ENCODE measurements around the gene IGFBP2. TPM values are rescaled to one million over a fixed set of nuclear protein-coding genes. Genes with fewer than 3 reads are reported as not detected.

The IGFBP2 gene
- total and polyA plus RNA-seq, 2 of the 4 experiments (the other 2 are of a cell fraction): 33.5 to 236 TPM

DNA sequence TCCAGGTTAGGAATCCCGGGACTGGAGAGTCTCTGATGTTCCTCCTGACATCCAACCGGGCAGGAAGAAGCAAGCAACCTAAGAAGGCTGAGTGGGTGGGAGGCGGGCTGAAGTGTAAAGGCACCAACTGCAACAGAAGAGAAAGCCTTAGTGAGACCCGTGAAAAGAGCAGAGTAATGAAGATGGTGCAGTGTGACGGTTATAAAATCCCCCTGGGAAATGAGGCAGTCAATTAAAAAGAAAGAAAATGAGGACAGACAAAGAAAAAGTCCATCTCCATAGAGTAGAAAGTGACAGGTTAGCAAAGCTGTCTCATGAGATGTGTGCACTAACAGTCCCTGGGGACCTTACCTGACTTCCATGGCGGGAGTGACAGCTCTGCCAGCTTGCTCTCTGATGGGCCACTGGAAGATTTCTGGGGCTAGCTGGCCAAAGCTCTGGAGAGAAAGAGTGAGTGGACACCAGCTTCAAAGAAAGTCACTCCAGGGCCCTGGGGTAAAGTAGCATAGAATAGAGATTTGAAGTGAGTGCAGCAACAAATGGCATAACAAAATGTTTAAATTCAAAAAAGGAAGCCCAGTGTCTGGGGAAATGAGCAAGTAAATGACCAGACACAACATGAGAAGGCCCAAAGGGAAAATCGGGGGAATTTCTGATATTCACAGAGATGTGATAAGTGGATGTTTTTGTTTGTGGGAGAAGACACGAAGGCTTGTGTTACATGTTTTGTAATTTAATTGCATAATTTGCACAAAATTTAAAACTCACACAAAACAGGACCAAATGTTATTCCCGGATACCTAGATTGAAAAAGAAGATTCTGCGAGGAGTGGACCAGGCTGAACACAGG lies 44.1 kb upstream of the IGFBP2 start:
- H2BK5ac ChIP-seq (ENCODE audit: low read depth, low read length, poor library complexity, severe bottlenecking): no peak overlapping the region
- intact Hi-C loops (cut with micrococcal nuclease): loop anchor here (5.0 kb wide), 1 partner anchor 63 kb away; no protein-coding TSS in a partner anchor
- H2BK120ac ChIP-seq (ENCODE audit: low read depth, low read length): no peak overlapping the region
- in situ Hi-C loops (cut with MboI; ENCODE audit: low sequenced_read_pairs): no loop called here
- H3K9me3 ChIP-seq (ENCODE audit: control insufficient read depth, insufficient read depth, low read length): no peaks in the 10 kb centered on the region
- ChIA-PET CTCF (no interaction called here), POLR2A (ENCODE audit: unreplicated experiment) (no interaction called here)
- no peak overlapping the region for H3K9ac ChIP-seq (ENCODE audit: low read depth, low read length)
- no peak overlapping the region for H2BK15ac ChIP-seq (ENCODE audit: low read depth, low read length)
- H4K5ac ChIP-seq (ENCODE audit: low read depth, low read length): no peak overlapping the region
- H3K9me1 ChIP-seq (ENCODE audit: insufficient read depth, low read length): no peaks in the 10 kb centered on the region
- dilution Hi-C loops (cut with HindIII; ENCODE audit: low sequenced_read_pairs, unreplicated experiment): no loop called here
- H3K18ac ChIP-seq (ENCODE audit: low read depth, low read length): no peak overlapping the region
- H3K27ac ChIP-seq (ENCODE audit: insufficient read depth, low read length): no peak overlapping the region
- H4K91ac ChIP-seq (ENCODE audit: insufficient read depth, low read depth, low read length): no peak overlapping the region
- peaks cover 3% of the 10 kb centered on the region for H3K4me1 ChIP-seq (ENCODE audit: control insufficient read depth, insufficient read depth, low read length)
- no peaks in the 10 kb centered on the region for H3K36me3 ChIP-seq (ENCODE audit: control insufficient read depth, insufficient read depth, low read length)
- no peak overlapping the region for H2AFZ ChIP-seq (replicated peaks; ENCODE audit: low read length, poor library complexity)
- no peak overlapping the region for H3K14ac ChIP-seq (replicated peaks; ENCODE audit: low read depth, low read length)
- no peak overlapping the region for H2AK9ac ChIP-seq (replicated peaks; ENCODE audit: low read depth, low read length, poor library complexity)
- no peak for DNase-seq
- H3K23ac ChIP-seq (ENCODE audit: low read depth, low read length): no peak overlapping the region
- H3K4me2 ChIP-seq (ENCODE audit: low read depth, low read length): no peak overlapping the region
- no peak overlapping the region for H4K8ac ChIP-seq (ENCODE audit: low read depth in 2 of 2, low read length in 2 of 2)
- no TSS peak for BruUV-seq (replicated peaks)
- ATAC-seq (ENCODE audit: low read depth): no peak
- H3K4ac ChIP-seq (ENCODE audit: low read depth, low read length): no peak overlapping the region
- no peak overlapping the region for H2BK20ac ChIP-seq (ENCODE audit: low read depth, low read length)
- H3K4me3 ChIP-seq (ENCODE audit: insufficient read depth, low read depth, low read length): no peak overlapping the region
- no peak overlapping the region for H2AK5ac ChIP-seq (ENCODE audit: low read depth, low read length)
- no CpG with 5 or more reads among the region's 10 CpGs for WGBS, 2 experiments (ENCODE audit: extremely low coverage in 2 of 2, insufficient read length in 1 of 2)
- H3K79me1 ChIP-seq (ENCODE audit: low read depth in 1 of 2, low read length in 2 of 2): no peaks in the 10 kb centered on the region
- H4K20me1 ChIP-seq (ENCODE audit: insufficient read depth, low read length): no peaks in the 10 kb centered on the region
- no peak overlapping the region for H3K56ac ChIP-seq (ENCODE audit: extremely low read depth, insufficient read depth, low read length)
- H3K27me3 ChIP-seq (ENCODE audit: control insufficient read depth, insufficient read depth, low read length): peaks cover 2% of the 10 kb centered on the region; the same call in 1 of the 2 replicates
- TF ChIP-seq RFX5 (IDR thresholded peaks at IDR 0.05; ENCODE audit: low read depth, low read length): no peak
- TF ChIP-seq MXI1 (IDR thresholded peaks at IDR 0.05; ENCODE audit: borderline replicate concordance, low read depth, low read length): no peak
- TF ChIP-seq NFE2L2 (IDR thresholded peaks at IDR 0.05; ENCODE audit: low read depth, low read length): no peak
- no peak for TF ChIP-seq MAZ (IDR thresholded peaks at IDR 0.05; ENCODE audit: borderline replicate concordance, low read depth, low read length)
- no peak for TF ChIP-seq ELK1 (IDR thresholded peaks at IDR 0.05; ENCODE audit: borderline replicate concordance, low read depth, low read length)
- no peak for TF ChIP-seq RCOR1 (IDR thresholded peaks at IDR 0.05; ENCODE audit: insufficient replicate concordance, low read length)
- TF ChIP-seq CHD1 (IDR thresholded peaks at IDR 0.05; ENCODE audit: low read depth, low read length): no peak
- TF ChIP-seq FOS (IDR thresholded peaks at IDR 0.05; ENCODE audit: low read depth, low read length): no peak
- TF ChIP-seq CEBPB (IDR thresholded peaks at IDR 0.05; ENCODE audit: low read depth, low read length): no peak
- TF ChIP-seq, protein P1, sequence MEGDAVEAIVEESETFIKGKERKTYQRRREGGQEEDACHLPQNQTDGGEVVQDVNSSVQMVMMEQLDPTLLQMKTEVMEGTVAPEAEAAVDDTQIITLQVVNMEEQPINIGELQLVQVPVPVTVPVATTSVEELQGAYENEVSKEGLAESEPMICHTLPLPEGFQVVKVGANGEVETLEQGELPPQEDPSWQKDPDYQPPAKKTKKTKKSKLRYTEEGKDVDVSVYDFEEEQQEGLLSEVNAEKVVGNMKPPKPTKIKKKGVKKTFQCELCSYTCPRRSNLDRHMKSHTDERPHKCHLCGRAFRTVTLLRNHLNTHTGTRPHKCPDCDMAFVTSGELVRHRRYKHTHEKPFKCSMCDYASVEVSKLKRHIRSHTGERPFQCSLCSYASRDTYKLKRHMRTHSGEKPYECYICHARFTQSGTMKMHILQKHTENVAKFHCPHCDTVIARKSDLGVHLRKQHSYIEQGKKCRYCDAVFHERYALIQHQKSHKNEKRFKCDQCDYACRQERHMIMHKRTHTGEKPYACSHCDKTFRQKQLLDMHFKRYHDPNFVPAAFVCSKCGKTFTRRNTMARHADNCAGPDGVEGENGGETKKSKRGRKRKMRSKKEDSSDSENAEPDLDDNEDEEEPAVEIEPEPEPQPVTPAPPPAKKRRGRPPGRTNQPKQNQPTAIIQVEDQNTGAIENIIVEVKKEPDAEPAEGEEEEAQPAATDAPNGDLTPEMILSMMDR (conservative IDR thresholded peaks at IDR 0.05; ENCODE audit: low read depth, low read length): no peak
- TF ChIP-seq RAD21 (IDR thresholded peaks at IDR 0.05; ENCODE audit: low read length): no peak
- no peak for TF ChIP-seq POLR2A (IDR thresholded peaks at IDR 0.05; ENCODE audit: low read depth, low read length)
- TF ChIP-seq USF2 (IDR thresholded peaks at IDR 0.05; ENCODE audit: low read depth, low read length): no peak
- no peak for TF ChIP-seq MAFK (IDR thresholded peaks at IDR 0.05; ENCODE audit: low read depth, low read length)
- TF ChIP-seq BHLHE40 (IDR thresholded peaks at IDR 0.05; ENCODE audit: low read depth, low read length): no peak
